ENCODE data around the gene CHRNB1. TPM values are rescaled to one million over a fixed set of nuclear protein-coding genes. Genes with fewer than 3 reads are reported as not detected.

The CHRNB1 gene
- total and polyA plus RNA-seq, 2 donors (not counting 1 experiment from before 2014, with no cell fraction given) = 6.2 to 7.2 TPM

DNA sequence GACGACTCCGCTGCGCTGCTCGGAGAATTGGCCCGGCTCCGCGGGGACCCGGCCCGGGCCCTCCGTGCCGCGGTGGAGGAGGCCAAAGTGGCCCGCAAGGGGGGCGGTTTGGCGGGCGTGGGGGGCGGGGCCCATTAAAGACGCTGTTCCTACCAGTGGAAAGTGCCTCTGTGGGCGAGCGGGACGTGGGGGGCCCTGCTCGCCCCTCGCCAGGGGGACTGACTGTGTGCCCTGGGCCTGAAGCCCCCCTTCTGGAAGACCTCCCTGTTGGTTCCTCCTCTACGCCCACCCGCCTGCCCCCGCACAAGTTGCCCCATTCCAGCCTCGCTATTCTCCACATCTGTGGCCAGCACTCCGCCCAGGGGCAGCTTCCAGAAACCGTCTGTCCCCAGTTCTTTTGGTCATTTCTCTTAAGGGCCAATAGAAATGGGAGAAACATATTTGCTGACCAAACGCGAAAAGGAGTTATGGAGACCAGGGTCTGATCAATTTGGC, 7.4 kb upstream of the CHRNB1 start:
- H3K36me3 ChIP-seq (replicated peaks in 1 of 2; ENCODE audit: control extremely low read depth in 1 of 2, control insufficient read depth in 1 of 2, extremely low read depth in 1 of 2, insufficient read depth in 2 of 2, low read length in 1 of 2) = no peaks in the 10 kb centered on the region
- peak overlapping the region; percentile 93 for H3K4me2 ChIP-seq (replicated peaks; ENCODE audit: low read depth, low read length, poor library complexity, severe bottlenecking)
- no peak for DNase-seq
- CTCF ChIA-PET = interaction anchor here (0.7 to 4.2 kb wide), 31 partner anchors 8 to 250 kb away, joined by 3 to 43 read pairs (median 6); partner anchors contain the start of genes CHRNB1, MPDU1, NEURL4 and POLR2A
- H3K79me2 ChIP-seq (ENCODE audit: control insufficient read depth, insufficient read depth, low read length) = peaks cover 27% of the 10 kb centered on the region
- Mint-ChIP-seq H3K27ac (no peak overlapping the region), H3K4me1 (peaks cover 48% of the 10 kb centered on the region), H3K27me3 (peaks cover 37% of the 10 kb centered on the region), H3K4me3 (peak overlapping the region; percentile 84), H3K9me3 (ENCODE audit: insufficient read depth) (no peaks in the 10 kb centered on the region)
- no peak overlapping the region for H2AFZ ChIP-seq (ENCODE audit: insufficient read depth, low read depth, low read length, poor library complexity, severe bottlenecking)
- H3K4me3 ChIP-seq (ENCODE audit: control extremely low read depth in 1 of 5, extremely low read depth in 1 of 5, insufficient read depth in 1 of 5, low read depth in 2 of 5, low read length in 4 of 5) = peak overlapping the region in 2 of 5 experiments; percentile 7 to 23
- no peak for ATAC-seq (ENCODE audit: low read depth)
- WGBS (ENCODE audit: insufficient coverage) = 47% methylated on average over 31 of the region's 31 CpGs
- H3K4me1 ChIP-seq (ENCODE audit: control insufficient read depth in 2 of 2, insufficient read depth in 2 of 2, low read length in 2 of 2) = peaks cover 51 to 53% of the 10 kb centered on the region in 2 donors
- POLR2A ChIA-PET = interaction anchor here (0.8 to 3.2 kb wide), 6 partner anchors 44 to 250 kb away, joined by 3 to 27 read pairs (median 3); partner anchors contain the start of genes GPS2, POLR2A, SLC35G6 and TP53
- H3K27me3 ChIP-seq (replicated peaks in 1 of 4; ENCODE audit: control extremely low read depth in 1 of 4, control insufficient read depth in 3 of 4, insufficient read depth in 4 of 4, low read length in 3 of 4) = peaks cover 0 to 45% (median 31%) of the 10 kb centered on the region in 4 experiments
- H3K27ac ChIP-seq (ENCODE audit: low read length in 2 of 2) = no peak overlapping the region
- no peak overlapping the region for H3K9ac ChIP-seq (ENCODE audit: low read length)
- H3K9me3 ChIP-seq (ENCODE audit: control extremely low read depth in 1 of 3, control insufficient read depth in 2 of 3, insufficient read depth in 1 of 3, low read length in 2 of 3) = peaks cover 0 to 34% (median 0%) of the 10 kb centered on the region in 3 donors
- intact Hi-C loops (cut with micrococcal nuclease) = loop anchor here (5.0 kb wide), 2 partner anchors 400 to 1950 kb away; partner anchors contain the start of genes DERL2, MIS12 and SLC16A13
- peaks cover 49% of the 10 kb centered on the region for H4K20me1 ChIP-seq (ENCODE audit: control insufficient read depth, insufficient read depth, low read length, poor library complexity, severe bottlenecking)
- TF ChIP-seq, protein P1, sequence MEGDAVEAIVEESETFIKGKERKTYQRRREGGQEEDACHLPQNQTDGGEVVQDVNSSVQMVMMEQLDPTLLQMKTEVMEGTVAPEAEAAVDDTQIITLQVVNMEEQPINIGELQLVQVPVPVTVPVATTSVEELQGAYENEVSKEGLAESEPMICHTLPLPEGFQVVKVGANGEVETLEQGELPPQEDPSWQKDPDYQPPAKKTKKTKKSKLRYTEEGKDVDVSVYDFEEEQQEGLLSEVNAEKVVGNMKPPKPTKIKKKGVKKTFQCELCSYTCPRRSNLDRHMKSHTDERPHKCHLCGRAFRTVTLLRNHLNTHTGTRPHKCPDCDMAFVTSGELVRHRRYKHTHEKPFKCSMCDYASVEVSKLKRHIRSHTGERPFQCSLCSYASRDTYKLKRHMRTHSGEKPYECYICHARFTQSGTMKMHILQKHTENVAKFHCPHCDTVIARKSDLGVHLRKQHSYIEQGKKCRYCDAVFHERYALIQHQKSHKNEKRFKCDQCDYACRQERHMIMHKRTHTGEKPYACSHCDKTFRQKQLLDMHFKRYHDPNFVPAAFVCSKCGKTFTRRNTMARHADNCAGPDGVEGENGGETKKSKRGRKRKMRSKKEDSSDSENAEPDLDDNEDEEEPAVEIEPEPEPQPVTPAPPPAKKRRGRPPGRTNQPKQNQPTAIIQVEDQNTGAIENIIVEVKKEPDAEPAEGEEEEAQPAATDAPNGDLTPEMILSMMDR (IDR thresholded peaks at IDR 0.05) = no peak
- no peak for TF ChIP-seq EZH2 (IDR thresholded peaks at IDR 0.05; ENCODE audit: borderline replicate concordance, insufficient read depth, low read depth, low read length, poor library complexity, severe bottlenecking)
